Astrocyte of the cerebellum (primary cell): Measurements from ENCODE around the gene CR1.
"Not testable (repeated sequence)": the region's sequence is repeated elsewhere in the genome, so short reads cannot be mapped to it uniquely, and the experiment has no call there.

Experiments used
- DNase-seq: peaks from one replicate; pipeline ENCODE4 v3.0.0-alpha.2; 2011; ENCODE audit warnings: low read depth
- H3K4me3 ChIP-seq: 2 replicates; pipeline ENCODE4 v1.5.1; 2011; ENCODE audit warnings: mild to moderate bottlenecking, low read depth, low read length, moderate library complexity
- CTCF ChIP-seq: IDR thresholded peaks from 2 replicates; pipeline ENCODE4 v1.5.1; 2012; ENCODE audit warnings: low read length, low read depth, moderate library complexity, mild to moderate bottlenecking; ENCODE audit errors: missing control alignments
- in situ Hi-C: cut with HindIII; loops from 2 replicates; pipeline ENCODE4 v1.10.0; 2017; ENCODE audit warnings: low sequenced_read_pairs

CR1 gene

GRCh38 chr1:207486198-207486597 is 9.8 kb upstream of the CR1 start:
- no peak overlapping the region for H3K4me3 ChIP-seq
- in situ Hi-C loops, result no loop called here
- no peak for DNase-seq
- TF ChIP-seq CTCF, result no peak

DNA sequence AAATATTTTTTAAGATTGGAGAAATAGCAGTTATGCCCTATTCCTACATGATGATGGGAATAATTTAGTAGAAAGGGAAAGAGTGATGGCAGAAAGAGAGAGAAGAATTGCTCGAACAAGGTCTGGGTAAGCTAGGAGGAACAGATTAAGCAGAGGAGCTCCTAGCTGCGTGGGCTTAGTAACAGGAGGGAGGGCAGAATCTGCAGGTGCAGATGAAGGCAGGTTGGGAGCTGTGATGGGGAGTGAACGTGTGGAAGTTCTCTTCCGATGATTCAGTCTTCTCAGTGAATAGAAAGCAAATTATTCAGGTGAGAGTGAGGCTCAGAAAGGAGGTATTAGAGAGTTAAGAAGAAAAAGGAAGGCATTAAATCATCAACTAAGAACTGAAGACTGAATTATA is 8.3 kb upstream of the CR1 start:
- in situ Hi-C loops, result no loop called here
- no peak for DNase-seq
- H3K4me3 ChIP-seq, result no peak overlapping the region
- no peak for TF ChIP-seq CTCF

DNA sequence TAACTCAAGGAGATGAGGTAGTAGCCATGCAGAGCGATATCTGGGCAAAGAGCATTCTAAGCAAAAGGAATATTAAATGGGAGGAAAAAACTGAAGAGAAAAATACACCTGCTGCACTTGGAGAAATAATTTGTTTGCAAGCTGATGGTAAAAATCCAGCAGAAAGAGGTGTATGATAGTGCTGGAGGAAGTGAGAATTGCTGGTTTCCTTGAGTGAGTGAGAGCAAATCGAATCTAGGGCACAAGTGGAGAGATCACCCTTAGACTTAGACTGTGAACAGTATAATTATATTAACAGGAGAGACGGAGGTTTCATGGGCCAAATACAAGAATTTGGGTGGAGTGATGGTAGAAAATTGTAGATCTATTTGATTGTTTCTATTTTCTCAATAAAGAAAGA is 2.7 kb upstream of the CR1 start:
- no peak for DNase-seq
- H3K4me3 ChIP-seq, result no peak overlapping the region
- in situ Hi-C loops, result no loop called here
- no peak for TF ChIP-seq CTCF

DNA sequence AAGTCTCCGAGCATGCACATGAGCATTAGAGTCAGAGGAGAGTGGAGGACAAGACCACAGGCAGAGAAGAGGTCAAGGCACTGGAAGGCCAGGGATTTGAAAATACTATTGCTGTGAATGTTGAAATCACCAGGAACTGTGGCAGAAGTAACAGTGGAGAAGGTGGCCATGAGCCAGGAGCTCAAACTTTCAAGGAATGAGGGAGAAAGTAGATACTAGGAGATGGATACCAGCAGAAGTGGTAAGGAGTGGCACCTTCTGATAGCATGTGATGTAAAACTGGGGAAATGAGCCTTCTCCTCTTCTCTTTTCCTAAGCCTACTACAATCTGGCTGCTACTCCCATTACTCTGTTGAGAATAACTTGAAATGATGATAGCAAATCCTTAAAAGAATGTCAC is 1.8 kb upstream of the CR1 start:
- H3K4me3 ChIP-seq, result no peak overlapping the region
- TF ChIP-seq CTCF, result no peak
- in situ Hi-C loops, result no loop called here
- DNase-seq, result no peak

GRCh38 chr1:207495281-207495680 is 676 bp upstream of the CR1 start:
- H3K4me3 ChIP-seq, DNase-seq, in situ Hi-C loops: not testable (repeated sequence)

- in situ Hi-C loops, result no loop called here
- no peak for TF ChIP-seq CTCF
- no peak for DNase-seq
- no peak overlapping the region for H3K4me3 ChIP-seq
These were observed 2.0 kb downstream of the CR1 start for GRCh38 chr1:207497941-207498340.

DNA sequence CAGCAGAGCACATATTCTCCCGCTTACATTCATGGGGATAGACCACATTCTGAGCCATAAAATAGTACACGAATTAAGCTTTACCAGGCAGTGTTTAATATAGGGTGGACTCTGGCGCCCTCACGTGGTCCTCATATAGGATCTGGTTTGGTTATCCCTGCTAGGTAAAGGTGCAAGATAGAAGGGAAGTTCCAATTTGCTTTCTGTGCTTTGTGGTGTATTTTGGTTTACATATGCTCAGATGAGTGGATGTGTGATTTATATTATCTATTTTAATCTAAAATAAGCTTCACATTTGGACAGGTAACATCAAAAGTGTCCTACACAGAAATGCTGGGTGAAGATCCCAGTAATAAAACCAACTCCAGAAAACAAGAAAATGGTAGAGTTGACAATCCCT is 3.6 kb downstream of the CR1 start:
- TF ChIP-seq CTCF, result peak; percentile 77
- DNase-seq, result peak; percentile 36
- in situ Hi-C loops, result no loop called here
- H3K4me3 ChIP-seq, result no peak overlapping the region
